Hematopoietic multipotent progenitor cell (in vitro differentiated cells): Measurements from ENCODE around the gene SH2D6. TPM values are rescaled to one million over a fixed set of nuclear protein-coding genes. Genes with fewer than 3 reads are reported as not detected.
"Not testable (repeated sequence)": the region's sequence is repeated elsewhere in the genome, so short reads cannot be mapped to it uniquely, and the experiment has no call there.

Experiments used
- DNase-seq, 3 donors: peaks; one replicate each; pipeline ENCODE4 v3.0.0-alpha.2; 2011 to 2015; ENCODE audit warnings: low read depth in 2 of 3, low spot score in 2 of 3
- total RNA-seq: library from RNA; depleted of rRNA; stranded (reverse); fragments of >200 nt; gene quantifications from one replicate; pipeline ENCODE4 v1.2.3, GENCODE V29; 2012

Gene SH2D6
- total RNA-seq, 1 donor: not detected

DNA sequence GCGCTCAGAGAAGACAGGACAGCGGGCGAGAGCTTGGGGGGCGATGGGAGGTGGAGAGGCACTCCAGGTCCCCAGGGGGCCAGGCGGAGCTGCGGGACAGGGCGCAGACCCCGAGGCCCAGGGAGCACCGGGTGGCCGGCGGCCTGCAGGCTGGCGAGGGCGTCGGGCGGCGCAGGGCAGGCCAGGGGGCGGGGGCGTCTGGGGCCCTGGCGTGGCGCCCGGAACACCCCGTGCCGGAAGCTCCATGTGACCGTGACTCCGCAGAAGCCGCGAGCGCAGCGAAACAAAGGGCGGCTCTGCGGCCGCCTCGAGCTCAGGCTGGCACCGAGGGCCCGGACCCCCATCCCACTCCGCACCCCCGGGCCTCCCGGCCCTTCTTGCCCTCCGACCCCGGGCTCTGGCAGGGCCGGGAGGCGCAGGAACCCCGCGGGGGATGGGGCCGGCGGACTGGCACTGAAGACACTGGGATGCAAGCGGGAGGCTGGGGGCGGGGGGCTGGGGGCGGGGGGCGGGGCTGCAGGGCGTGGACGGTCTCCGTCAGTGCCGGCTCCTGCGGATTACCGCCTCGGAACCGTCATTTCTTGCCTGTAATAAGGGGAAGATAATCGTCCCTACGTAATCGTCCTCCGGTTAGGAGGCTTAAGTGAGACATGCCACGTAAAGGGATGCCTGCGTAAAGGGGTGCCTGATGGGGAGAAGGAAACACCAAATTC lies 19.1 kb downstream of the SH2D6 start:
- DNase-seq: peak; percentile 72 to 93 (median 93)

DNA sequence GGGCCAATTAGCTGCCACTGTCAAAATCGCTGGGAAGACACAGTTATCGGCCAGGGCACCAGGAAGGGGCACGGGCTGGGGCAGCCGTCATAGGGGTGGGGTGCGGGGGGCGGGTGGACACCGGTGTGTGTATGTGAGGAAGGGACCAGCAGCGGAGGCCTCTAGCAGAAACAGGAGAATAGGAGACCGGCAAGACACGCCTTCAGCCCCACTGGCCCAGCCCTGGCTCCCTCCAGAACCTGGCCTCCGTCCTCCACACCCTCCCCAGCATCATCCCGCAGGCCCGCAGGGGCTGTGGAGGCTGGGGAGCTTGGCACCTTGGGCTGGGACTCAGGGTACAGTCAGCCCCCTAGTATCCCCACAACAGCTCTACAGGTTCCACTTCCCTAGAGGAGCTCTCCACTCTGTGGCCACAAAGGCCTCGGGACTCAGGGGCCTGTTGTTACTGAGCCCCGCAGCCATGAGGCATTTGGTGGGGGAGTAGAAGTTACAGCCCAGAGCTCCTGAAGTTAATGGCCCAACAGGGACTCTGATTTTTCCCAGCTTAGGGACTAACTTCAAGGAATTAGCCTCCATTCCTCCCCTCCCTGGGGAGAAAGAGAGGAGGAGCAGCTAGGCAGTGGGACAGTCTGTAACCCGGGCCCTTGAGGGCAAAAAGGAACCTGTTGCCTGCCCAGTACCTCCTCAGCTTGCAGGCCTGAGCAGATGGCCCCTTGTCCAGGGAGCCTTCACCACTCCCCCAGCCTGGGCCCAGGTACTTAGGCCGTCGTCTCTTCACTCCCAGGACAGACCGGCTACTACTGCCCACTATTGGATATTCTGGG lies 19.9 kb downstream of the SH2D6 start:
- no peak for DNase-seq

DNA sequence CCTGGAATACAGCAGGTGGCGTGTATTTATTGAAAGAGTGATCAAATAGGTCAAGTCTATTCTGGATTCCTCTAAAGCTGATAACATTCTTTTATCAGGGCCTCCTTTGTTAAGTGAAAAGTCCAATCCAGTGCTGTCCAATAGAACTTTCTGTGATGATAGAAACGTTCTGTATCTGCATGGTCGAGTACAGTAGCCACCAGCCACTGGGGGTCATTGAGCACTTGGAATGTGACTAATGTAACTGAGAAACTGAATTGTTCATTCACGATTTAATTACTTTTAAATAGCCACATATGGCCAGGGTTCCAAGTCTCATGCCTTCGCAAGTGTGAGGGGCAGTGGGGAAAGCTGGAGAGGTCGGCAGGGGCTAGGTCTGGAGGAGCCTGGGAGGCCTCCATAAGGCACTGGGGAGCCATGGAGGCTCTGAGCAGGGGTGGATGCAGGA lies 20.5 kb downstream of the SH2D6 start:
- no peak for DNase-seq

DNA sequence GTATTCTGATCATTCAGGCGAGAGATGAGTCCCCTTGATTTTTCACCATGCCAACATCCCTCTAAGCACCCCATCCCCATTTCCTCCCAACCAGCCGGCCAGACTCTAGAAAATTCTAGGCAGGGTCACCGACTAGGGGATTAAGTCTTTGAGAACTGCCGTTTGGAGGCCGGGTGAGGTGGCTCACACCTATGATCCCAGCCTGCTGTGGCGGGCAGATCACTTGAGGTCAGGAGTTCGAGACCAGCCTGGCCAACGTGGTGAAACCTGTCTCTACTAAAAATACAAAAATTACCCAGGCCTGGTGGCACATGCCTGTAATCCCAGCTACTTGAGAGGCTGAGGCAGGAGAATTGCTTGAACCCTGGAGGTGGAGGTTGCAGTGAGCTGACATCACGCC lies 21.1 kb downstream of the SH2D6 start:
- DNase-seq: not testable (repeated sequence)

DNA sequence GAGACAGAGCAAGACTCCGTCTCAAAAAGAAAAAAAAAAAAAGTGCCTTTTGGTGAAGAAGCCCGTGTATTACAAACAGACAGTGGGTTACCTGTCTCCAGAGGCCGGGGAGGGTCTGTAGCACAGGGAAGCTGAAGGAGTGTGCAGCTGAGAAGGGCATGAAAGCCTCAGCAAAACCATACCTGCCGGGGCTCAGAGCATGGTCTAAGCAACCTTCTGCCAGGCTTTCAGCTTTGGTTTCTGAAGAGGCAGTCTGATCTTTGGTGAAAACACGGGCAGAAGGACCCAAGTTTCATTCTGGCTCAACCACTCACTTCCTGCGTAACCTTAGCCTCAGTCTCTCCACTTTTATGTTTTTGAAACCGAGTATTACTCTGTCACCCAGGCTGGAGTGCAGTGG lies 21.5 kb downstream of the SH2D6 start:
- DNase-seq: no peak

DNA sequence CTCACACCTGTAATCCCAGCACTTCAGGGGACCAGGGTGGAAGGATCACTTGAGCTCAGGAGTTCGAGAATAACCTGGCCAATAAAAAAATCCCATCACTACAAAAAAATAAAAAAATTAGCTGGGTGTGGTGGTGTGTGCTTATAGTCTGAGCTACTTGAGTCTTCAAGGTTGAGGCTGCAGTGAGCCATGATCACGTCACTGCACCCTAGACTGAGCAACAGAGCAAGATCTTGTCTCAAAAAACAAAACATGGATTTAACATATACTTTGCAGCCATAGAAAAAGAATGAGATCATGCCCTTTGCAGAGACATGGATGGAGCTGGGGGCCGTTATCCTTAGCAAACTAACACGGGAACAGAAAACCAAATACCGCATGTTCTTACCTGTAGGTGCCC lies 22.2 kb downstream of the SH2D6 start:
- no peak for DNase-seq

DNA sequence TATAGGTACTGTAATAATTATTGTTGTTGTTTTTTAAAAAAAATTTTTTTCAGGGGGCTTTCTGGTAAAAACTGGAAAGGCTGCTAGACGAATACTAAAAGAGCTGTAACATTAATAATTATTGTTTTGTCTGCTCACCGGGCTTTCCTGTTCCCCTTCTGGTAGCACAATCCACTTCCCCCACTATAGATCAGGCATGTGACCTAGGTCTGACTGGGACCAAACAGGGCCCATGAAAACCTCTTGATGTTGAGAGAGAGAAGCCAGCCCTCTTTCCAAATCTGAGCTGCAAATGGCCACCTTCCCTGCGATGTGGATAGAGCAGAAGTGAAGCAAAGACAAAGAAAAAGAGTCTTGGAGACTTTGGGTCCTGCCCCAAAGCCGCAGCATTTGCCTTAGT lies 23.4 kb downstream of the SH2D6 start:
- DNase-seq: peak in 1 of 3 donors; percentile 38

DNA sequence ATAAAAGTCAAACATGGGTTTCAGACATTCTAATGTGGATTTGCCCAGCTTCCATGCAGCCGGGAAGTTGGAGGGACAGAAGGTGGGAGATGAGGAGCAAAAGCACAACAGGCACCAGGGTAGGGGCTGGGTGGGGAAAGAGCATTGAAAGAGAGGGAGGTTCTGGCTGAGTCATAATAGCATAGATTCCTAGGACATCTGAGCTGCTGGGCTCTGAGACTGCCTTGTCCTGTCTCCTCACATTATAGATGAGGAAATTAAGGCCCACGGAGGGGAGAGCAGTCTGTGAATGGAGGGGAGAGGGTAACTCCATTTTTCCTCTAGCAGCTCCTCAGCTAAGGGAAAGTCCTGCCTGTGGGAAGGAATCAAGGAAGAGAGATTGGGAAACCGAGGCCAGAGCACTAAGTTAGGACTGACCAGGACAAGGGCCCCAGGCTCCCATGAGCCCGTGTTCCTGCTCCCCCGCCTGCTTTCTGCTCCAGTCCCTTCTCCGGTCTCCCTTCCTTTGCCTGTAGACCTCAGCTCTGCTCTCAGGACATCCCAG lies 26.2 kb downstream of the SH2D6 start:
- DNase-seq: no peak

DNA sequence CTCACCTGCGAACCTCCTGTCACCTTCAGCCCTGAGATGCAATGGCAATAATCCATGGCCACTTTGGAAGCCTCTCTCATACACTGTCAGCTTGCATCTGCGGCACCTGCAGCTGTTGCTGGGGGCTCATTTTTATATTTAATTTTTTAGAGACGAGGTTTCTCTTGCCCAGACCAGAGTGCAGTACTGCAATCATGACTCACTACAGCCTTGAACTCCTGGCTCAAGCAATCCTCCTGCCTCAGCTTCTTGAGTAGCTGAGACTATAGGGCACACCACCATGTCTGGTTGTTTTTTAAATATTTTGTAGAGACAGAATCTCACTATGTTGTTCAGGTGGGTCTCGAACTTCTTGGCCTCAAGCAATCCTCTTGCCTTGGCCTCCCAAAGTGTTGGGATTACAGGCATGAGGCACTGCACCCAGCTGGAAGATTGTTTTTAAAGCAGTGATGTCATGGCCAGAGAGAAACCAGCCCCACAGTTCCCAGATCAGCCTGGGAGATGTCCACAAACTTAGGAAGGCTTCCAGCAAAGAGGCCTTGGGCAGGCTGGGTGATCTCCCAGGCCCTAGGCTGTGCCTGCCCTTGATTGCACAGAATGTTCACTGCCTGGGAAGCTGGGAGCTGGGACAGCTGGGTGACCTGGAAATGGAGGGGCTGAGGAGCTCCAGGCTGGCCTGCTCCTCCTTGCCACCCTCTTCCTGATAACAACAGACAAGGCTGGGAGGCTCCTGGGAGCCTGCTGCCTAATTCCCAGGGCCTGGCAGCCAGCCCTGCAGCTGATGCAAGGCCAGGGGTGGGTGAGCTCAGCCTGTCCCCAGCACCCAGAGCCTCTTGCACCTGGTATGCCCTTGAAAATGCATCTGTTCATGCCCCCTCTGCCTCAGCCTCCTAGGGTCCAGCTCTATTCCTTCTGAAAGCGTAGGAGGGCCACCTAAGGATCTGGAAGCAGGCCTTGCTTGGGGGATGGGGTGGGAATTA lies 27.1 kb downstream of the SH2D6 start:
- no peak for DNase-seq

DNA sequence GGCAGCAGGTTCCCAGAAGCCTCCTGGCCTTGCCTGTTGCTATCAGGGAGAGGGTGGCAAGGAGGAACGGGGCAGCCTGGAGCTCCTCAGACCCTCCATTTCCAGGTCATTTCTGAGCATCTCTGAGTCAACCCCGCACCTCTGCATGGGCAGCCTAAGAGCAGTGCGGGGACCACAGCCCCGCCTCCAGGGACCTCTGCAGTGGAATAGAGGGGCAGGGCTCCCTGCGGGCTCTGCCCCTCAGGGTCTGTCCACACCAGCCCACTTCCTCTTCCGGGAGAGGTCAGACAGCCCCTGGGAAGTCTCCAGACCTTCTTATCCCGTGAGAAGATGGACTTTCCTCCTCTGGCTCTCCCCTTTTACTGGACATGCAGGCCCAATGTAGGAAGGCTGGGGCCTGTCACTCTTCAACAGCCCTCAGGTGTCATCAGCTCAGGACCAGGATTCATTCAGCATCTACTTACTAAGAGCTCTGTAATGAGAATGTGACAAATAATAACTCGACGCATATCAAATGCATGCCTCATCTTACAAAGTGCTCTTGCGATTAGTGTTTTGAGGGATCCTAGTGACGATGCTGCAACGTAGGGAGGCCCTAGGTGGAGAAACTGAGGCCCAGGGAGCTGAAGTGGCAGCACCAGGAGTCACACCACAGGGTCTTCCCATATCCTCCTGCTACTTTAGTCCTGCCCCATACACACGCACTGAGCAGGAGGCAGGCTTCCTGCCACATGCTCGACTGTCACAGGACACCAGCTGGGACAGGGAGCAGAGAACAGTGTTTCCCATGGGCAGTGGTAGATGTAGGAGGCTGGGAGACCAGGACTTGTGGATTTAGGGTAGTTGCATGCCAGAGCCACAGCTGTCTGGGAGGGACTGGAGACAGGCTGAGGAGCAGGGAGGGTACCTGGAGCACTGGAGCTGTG lies 28.0 kb downstream of the SH2D6 start:
- no peak for DNase-seq

DNA sequence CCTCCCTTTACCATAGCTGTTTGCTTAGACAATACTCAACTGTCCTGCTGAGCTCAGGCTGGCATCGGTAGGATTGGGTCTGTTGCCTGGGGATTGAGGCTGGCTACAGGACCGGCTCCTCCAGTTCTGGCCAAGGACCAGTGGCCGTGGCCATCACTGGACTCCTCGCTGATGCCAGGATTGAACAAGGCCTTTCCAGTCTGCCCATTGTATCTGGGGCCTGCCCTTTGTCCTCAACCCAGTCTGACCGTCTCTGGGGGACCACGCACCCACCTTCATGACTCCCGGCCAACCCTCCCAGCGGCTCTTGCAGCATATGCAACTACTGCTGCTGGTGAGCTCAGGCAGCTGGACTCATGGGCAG lies 28.7 kb downstream of the SH2D6 start:
- DNase-seq: no peak

DNA sequence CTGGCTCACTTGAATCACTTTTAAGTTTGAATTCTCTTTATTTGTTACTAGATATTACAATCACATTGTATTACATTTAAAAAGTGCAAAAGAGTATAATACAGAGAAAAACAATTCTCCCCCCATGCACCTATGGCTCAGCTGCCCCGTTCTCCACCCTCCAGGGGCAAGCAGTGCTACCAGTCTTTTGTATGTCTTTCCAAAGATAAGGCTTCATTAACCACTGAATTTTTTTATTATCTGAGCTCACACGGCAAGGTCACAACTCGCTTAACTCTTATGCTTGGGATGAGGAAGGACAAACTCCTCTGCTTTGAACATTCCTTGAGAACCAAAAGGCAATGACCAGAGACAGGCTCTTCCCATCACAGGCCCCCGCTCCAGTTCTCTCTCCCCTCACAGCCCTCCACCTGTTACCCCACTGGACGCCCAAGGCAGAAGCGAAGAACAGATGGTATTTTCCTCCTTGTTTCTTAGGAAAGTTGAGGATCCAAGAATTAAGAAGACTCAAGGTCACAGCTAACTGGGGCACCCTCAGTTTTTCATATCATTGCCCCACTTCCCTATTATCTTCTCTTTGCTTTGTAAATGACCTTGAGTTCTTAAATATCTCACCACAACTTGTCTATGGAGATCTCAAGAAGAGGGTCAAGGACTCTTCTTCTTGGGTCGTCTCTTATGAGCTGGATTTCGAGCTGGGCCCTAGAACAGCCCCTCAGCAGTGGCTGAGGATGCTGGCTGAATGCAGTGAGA lies 30.1 kb downstream of the SH2D6 start:
- no peak for DNase-seq

DNA sequence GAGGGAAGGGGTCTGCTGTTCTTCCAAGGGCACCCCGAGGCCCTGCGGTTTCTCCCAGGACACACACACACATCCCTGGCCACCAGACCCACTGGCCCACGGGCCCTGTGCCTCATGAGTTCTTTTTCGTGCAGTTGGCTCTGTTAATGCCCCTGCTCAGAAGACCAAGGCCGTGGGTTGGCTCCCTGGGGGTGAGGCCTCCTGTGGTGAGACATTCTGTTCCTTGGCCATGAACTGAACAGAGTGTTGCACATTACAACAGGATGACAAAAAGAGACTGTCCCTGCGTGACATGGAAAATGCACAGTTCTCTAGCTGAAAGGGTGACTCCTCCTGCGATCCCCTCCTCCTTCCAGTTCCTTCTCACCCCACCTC lies 30.7 kb downstream of the SH2D6 start:
- no peak for DNase-seq

DNA sequence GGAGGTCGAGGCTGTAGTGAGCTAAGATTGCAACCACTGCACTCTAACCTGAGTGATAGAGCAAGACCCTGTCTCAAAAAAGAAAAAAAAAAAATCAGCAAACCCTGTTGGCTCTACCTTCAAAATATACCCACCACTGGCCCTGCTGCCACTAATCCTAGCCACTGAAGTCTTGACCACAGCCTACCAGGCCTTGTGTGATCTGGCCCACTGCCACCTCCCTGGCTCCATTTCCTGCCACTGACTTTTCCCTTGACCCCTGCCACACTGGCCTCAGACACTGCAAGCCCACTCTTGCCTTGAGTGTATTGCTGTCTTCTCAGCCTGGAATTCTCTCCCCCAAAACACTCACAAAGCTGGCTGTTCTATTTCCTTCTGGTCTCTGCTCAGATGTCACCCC lies 33.7 kb downstream of the SH2D6 start:
- no peak for DNase-seq

DNA sequence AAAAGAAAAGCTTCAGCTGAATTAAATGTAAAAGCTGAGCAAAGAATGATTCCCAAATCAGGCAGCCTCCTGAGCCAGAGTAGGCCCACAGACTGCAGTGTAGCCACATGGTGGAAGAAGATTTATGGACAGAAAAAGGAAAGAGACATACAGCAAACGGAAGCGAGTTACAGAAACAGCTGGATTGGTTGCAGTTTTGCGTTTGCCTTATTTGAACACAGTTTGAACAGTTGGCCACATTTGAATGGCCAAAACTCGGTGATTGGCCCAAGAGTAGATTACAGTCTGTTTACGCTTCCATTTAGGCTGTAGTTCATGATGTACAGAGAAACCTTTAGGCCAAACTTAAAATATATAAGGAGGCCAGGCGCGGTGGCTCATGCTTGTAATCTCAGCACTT lies 35.1 kb downstream of the SH2D6 start:
- peak in 1 of 3 donors; percentile 65 for DNase-seq

DNA sequence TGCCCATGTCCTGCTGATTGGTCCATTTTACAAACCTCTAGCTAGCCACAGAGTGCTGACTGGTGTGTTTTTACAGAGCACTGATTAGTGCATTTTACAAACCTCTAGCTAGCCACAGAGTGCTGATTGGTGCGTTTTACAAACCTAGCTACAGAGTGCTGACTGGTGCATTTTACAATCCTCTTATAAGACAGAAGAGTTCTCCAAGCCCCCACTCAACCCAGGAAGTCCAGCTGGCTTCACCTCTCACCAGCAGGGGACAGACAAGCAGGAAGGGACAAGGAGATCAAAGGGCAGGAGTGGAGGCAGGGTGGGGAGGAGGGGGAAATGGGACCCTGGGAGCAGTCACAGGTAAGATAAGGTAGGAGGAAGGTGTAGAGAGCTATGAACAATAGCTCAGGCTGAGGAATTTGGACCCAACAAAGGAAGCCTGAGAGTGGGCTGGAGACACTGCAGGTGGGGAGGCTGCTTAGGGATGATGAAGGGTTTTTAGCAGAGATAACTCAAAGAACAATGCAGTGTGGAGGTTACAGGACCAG lies 37.1 kb downstream of the SH2D6 start:
- DNase-seq: no peak

DNA sequence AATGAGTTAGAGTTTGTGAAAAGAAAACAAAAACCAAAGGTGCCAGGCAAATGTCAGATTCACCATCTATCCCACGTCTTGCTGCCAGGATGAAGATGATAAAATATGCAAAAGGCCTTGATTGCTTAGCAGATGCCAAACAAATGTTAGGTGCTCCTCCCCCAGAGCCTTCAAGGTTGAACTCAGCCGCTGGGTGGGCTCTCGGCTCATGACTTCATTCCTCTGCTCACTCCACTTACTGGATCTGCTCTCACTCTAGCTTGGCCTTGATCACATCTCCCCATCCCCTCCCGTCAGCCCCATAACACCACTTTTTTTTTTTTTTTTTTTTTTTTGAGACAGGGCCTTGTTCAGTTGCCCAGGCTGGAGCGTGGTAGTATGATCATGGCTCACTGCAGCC lies 38.5 kb downstream of the SH2D6 start:
- no peak for DNase-seq

DNA sequence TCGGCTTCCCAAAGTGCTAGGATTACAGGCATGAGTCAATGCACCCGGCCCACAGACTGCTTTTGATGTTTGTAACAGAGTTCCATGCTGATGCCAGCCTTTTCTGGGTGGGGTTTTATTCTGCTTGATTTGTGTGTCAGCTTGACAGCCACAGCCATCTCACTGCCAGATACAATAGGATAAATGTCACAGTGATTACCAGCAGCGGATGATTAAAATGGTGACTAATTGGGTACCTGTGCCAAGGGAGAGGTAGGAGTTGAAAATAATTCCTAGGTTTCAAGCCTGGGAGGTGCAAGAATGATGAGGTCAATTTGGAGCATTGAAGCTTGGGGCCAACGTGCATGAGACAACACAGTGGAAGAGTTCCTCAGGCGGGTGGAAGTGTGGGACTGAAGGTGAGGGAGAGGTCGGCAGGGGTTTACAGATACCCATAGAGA lies 39.4 kb downstream of the SH2D6 start:
- DNase-seq: no peak
